ENCODE measurements around the gene C1GALT1.

Gene C1GALT1

DNA sequence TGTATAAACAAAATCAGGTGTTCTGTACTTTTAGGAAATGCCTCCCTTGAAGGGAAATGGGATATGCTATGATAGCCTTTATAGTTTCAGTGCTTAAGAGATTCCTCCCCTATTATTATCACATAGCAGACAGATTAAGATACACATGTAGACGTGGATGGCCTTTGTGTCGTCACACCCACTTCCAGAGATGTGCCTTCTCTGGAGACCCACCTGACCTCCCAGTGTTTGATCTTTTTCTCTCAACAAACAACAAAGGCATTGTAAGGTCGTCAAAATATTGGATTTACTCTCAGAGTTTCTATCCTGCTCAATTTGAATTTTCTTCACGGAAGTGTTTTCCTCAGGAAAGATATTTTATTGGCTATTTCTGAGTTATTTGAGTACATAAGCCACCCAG, 25.7 kb upstream of the C1GALT1 start:
- H3K9me3 Mint-ChIP-seq: peaks cover 7 to 12% of the 10 kb centered on the region in 2 donors
- peaks cover 30 to 61% of the 10 kb centered on the region in 2 donors for H3K4me1 Mint-ChIP-seq
- ATAC-seq (replicated peaks) (no peak), DNase-seq (no peak)
- H3K27ac Mint-ChIP-seq: peak overlapping the region; percentile 84
- H3K36me3 Mint-ChIP-seq: peaks cover 0 to 12% of the 10 kb centered on the region in 2 donors
- no peak overlapping the region for H3K4me3 Mint-ChIP-seq
- H3K27me3 Mint-ChIP-seq: no peaks in the 10 kb centered on the region

DNA sequence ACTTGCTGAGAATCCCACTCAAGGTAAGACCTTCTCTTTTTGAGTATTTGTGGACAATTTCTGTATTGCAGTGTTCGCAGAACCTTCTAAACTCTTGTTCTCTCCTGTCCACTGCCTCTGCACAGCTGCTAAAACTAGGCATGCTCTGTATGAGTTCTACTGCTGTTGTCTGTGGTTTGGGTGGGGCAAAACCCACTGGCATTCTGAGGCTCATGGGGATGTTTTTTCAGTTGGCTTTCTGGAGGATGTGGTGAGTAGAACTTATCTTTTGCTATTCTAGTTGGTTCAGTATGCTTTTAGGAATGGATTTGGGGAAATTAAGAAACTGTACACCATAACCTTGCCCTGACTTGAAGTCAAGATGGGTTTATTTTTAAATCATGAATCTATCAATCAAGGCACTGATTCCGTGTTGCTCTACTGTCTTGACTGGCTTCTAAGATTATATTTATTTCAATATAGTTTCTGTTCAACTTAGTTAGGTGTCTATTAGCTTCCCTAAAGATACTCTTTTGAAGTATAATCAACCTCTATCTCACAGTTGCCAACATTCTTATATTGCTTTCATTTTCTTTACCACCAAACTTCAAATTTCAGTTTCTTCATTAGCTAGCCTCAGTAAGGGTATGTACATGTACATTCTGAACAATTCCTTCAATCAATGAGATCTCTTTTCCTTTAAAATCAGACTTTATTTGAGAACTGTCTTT, 25.0 kb upstream of the C1GALT1 start:
- ATAC-seq (replicated peaks) (peak; percentile 97 to 98), DNase-seq (peak; percentile 58)
- H3K27me3 Mint-ChIP-seq: no peaks in the 10 kb centered on the region

DNA sequence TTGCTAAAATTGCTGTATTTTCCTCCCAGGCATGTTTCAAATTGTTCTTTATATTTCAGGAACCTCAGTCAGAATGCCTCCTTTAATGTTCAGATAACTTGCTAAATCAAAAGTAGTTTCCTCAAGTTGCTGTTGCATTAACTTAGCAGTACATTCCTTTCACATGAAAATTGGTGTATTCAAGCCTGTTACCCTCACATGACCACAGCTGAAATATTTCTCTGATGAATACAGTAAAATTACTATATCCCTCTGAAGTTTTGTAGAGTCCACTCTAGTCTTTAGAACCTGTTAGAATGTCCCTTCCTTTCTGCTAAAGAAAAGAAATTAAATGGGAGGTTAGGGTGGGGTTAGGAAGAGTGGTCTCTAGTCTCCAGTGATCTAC, 24.5 kb upstream of the C1GALT1 start:
- Mint-ChIP-seq H3K27me3 (no peaks in the 10 kb centered on the region), H3K4me3 (peak overlapping the region; percentile 79), H3K9me3 (peaks cover 7 to 12% of the 10 kb centered on the region in 2 donors), H3K27ac (peak overlapping the region; percentile 84), H3K4me1 (peaks cover 30 to 56% of the 10 kb centered on the region in 2 donors), H3K36me3 (peaks cover 0 to 12% of the 10 kb centered on the region in 2 donors)
- DNase-seq (no peak), ATAC-seq (replicated peaks) (no peak)

More for the DNA sequence above, 25.0 kb upstream of the C1GALT1 start:
- H3K4me1 Mint-ChIP-seq: peaks cover 30 to 56% of the 10 kb centered on the region in 2 donors
- peaks cover 0 to 12% of the 10 kb centered on the region in 2 donors for H3K36me3 Mint-ChIP-seq
- peaks cover 7 to 12% of the 10 kb centered on the region in 2 donors for H3K9me3 Mint-ChIP-seq
- H3K27ac Mint-ChIP-seq: peak overlapping the region; percentile 84
- H3K4me3 Mint-ChIP-seq: peak overlapping the region; percentile 79

DNA sequence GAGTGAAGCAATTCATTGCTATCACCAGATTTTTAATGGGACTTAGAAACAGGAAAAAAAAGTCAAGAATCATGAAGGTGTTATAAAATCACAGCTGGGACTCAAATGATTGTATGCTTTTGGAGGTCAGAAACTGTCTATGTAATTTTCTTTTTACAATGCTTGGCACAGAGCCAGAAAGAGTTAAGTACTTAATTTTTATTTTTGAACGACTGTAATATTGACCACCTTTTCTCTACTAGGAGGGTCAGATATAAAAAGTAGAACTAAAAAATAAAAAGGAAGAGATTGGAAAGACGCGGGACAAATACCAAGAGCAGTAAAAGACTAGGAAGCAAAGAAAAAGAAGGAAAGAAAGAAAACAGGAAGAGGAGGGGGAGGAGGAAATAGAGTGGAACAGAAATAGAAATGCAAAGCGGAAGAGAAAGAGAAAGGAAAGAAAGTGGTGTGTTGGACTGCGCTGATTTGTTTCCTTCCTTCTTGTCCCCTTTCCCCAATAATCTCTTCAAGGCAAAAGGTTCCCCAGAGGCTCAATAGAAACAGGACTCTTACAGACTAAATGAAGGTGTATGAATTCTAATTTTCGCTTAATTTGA, 23.2 kb upstream of the C1GALT1 start:
- Mint-ChIP-seq H3K27ac (peak overlapping the region; percentile 96), H3K4me3 (peak overlapping the region; percentile 89 to 91), H3K9me3 (peaks cover 3 to 8% of the 10 kb centered on the region in 2 donors), H3K27me3 (no peaks in the 10 kb centered on the region), H3K36me3 (peaks cover 0 to 8% of the 10 kb centered on the region in 2 donors), H3K4me1 (peaks cover 30 to 58% of the 10 kb centered on the region in 2 donors)
- ATAC-seq (replicated peaks) (peak; percentile 40 to 49), DNase-seq (no peak)

DNA sequence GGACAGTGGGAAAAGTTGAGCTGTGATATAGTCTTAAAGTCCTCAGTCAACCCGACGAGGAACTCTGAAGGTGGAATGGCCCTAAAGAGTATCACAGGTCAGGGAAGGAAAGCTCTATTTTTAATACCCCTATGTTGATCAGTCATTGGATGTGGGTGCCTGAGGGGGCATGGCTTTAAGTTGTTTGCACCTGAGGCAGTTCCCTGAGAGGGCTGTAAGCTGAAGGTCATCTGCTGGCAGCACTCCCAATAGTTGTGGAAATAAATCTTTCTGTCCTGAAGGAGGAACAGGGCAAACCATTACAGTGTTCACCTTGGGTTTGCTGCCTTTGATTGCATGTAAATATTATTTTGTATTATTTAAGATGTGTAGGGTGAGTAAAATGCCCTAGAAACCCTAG, 17.8 kb upstream of the C1GALT1 start:
- no peaks in the 10 kb centered on the region for H3K9me3 Mint-ChIP-seq
- peaks cover 12 to 13% of the 10 kb centered on the region in 2 donors for H3K36me3 Mint-ChIP-seq
- no peak for ATAC-seq (replicated peaks)
- H3K27me3 Mint-ChIP-seq: no peaks in the 10 kb centered on the region
- no peak for DNase-seq
- H3K27ac Mint-ChIP-seq: no peak overlapping the region
- peaks cover 31 to 62% of the 10 kb centered on the region in 2 donors for H3K4me1 Mint-ChIP-seq
- no peak overlapping the region for H3K4me3 Mint-ChIP-seq

DNA sequence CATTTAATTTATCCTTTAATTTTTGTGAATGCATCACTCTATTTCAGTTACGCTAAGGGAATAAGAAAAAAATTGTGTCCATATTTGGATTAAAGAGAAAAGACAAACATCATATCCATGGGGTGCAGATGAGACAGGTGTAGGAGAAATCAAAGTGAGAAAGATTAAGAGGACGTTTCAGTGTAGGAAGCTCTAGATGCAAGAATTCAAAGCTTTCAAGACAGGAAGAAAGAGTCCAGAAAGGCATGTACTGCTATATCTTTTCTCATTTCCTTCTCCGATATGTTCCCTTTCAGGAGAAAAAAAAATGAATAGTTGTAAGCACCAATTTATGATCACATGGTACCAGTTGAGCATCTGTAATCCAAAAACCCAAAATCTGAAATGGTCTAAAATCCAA, 17.0 kb upstream of the C1GALT1 start:
- Mint-ChIP-seq H3K27me3 (no peaks in the 10 kb centered on the region), H3K36me3 (peaks cover 15 to 20% of the 10 kb centered on the region in 2 donors), H3K27ac (peak overlapping the region; percentile 3), H3K9me3 (no peaks in the 10 kb centered on the region), H3K4me3 (no peak overlapping the region), H3K4me1 (peaks cover 27 to 63% of the 10 kb centered on the region in 2 donors)
- no peak for ATAC-seq (replicated peaks)
- DNase-seq: no peak

DNA sequence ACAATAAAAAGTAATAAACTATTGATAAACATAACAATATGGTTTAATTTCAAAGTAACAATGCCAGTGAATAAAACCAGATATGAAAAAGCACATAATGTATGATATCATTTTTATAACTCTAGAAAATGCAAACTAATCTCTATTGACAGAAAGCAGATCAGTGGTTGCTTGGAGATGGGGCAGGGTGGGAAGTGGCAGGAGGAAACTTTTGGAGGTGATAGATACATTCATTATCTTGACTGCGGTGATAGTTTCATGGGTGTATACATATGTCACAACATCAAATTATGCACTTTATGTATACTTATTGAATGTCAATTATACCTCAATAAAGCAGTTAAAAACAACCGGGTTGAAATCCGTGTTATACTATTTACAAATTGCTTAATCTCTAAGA, 16.0 kb upstream of the C1GALT1 start:
- Mint-ChIP-seq H3K4me3 (no peak overlapping the region), H3K27ac (no peak overlapping the region), H3K36me3 (peaks cover 15 to 26% of the 10 kb centered on the region in 2 donors), H3K27me3 (no peaks in the 10 kb centered on the region), H3K4me1 (peaks cover 20 to 54% of the 10 kb centered on the region in 2 donors), H3K9me3 (no peaks in the 10 kb centered on the region)
- DNase-seq (no peak), ATAC-seq (replicated peaks) (no peak)

DNA sequence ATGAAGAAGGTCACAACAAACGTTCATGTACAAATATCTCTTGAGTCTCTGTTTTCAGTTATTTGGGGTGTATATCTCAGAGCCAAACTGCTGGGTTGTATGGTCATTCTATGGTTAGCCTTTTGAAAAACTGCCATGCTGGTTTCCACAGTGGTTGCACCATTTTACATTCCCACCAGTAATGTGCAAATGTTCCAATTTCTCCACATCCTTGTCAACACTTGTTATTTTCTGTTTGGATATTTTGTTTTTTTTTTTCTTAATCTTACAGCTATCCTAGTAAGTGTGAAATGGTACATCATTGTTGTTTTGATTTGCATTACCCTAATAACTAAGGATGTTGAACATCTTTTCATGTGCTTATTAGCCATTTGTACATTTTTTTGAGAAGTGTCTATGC, 13.0 kb upstream of the C1GALT1 start:
- H3K27me3 Mint-ChIP-seq: no peaks in the 10 kb centered on the region
- no peak overlapping the region for H3K4me3 Mint-ChIP-seq
- ATAC-seq (replicated peaks): no peak

DNA sequence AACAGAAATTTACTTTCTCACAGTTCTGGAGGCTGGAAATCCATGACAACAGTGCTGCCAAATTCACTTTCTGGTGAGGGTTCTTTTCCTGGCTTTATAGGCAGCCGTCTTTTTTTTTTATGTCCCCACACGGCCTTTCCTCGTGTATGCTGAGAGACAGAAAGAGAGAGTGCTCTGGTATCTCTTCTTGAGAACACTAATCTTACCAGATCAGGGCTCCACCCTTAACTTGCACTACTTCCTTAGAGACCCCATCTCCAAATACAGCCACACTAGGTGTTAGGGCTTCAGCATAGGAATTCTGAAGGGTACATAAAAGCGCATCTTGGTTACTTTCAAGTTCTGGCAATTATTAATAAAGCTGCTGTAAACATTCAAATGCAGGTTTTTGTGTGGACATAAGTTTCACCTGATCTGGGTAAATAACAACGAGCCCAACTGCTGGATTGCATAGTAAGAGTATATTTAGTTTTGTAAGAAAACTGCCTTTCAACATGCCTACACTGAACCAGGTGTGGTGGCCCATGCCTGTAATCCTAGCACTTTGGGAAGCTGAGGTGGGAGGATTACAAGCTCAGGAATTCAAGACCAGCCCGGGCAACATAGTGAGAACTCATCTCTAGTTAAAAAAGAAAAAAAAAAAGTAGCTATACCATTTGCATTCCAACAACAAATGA, 8.2 kb upstream of the C1GALT1 start:
- Mint-ChIP-seq H3K9me3 (peaks cover 7 to 11% of the 10 kb centered on the region in 2 donors), H3K27ac (no peak overlapping the region), H3K27me3 (no peaks in the 10 kb centered on the region), H3K4me1 (peaks cover 18 to 56% of the 10 kb centered on the region in 2 donors), H3K36me3 (peaks cover 15 to 39% of the 10 kb centered on the region in 2 donors), H3K4me3 (no peak overlapping the region)
- ATAC-seq (replicated peaks): no peak
- no peak for DNase-seq

More for the DNA sequence above, 13.0 kb upstream of the C1GALT1 start:
- no peak for DNase-seq
- H3K4me1 Mint-ChIP-seq: peaks cover 21 to 58% of the 10 kb centered on the region in 2 donors
- H3K36me3 Mint-ChIP-seq: peaks cover 22 to 42% of the 10 kb centered on the region in 2 donors
- H3K27ac Mint-ChIP-seq: no peak overlapping the region
- H3K9me3 Mint-ChIP-seq: peaks cover 7 to 11% of the 10 kb centered on the region in 2 donors

DNA sequence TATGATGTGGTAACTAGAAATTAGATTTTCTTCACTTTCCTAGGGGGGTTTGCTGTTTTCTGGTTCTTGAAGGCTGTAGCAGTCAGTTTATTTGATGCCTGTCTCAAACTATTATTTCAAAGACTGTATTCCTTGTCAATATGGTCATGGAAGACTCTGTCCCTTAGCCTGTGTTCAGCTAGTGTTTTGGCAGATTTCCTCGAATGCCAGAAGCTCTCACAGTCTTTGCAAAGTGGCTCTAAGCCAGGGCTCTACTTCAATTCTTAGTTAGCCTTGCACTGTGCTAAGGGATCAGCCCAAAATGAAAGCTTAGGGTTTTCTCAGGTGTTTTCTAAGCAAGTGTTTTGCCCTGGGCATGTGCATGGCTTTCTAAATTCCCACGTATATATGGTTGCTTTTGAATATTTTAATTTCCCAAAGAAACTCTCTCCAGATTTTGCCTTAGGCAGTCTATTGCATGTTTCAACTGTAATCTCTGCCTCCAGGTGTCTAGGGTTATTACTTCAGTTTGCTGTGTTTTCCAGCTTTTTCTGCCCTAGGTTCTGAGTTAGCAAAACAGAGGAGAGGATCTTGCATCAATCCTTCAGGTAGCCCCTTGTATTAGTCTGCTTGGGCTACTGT, 7.2 kb upstream of the C1GALT1 start:
- Mint-ChIP-seq H3K27me3 (no peaks in the 10 kb centered on the region), H3K27ac (no peak overlapping the region), H3K4me3 (no peak overlapping the region), H3K9me3 (peaks cover 7 to 11% of the 10 kb centered on the region in 2 donors), H3K36me3 (peaks cover 6 to 29% of the 10 kb centered on the region in 2 donors), H3K4me1 (peaks cover 16 to 46% of the 10 kb centered on the region in 2 donors)
- DNase-seq (no peak), ATAC-seq (replicated peaks) (no peak)

DNA sequence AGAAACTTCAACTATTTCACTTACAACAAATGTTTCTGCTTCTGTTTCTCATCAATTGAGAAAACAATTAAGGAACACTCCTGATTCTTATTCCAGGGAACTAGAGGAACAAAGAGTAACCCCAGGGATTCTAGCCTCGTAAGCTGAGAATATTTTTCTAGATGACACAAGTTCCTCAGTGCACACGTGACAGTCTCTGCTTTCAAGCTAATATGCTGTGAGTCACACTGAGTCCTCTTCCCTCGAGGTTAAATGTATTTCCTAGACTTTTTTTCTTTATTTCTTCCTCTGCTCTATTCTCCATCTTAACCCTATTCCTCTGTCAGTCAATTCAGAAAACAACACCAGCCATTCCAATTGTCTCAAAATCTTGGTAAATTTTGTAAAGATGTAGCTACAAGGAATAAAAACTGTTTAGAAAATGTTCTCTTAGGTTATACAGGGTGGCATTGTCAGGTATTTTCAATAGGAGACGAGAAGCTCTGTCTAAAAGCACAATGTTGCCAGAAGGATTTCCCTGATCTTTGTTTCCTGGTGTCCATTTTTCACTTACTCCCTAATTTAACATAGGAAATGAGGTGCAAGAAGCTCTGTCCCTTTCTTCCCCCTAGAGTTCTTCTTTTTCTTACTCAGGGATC, 5.8 kb upstream of the C1GALT1 start:
- Mint-ChIP-seq H3K27ac (peak overlapping the region; percentile 16), H3K36me3 (peaks cover 6 to 19% of the 10 kb centered on the region in 2 donors), H3K4me1 (peaks cover 20 to 49% of the 10 kb centered on the region in 2 donors), H3K4me3 (peak overlapping the region; percentile 10), H3K9me3 (peaks cover 7 to 11% of the 10 kb centered on the region in 2 donors), H3K27me3 (no peaks in the 10 kb centered on the region)
- DNase-seq (no peak), ATAC-seq (replicated peaks) (peak; percentile 64 to 74)

DNA sequence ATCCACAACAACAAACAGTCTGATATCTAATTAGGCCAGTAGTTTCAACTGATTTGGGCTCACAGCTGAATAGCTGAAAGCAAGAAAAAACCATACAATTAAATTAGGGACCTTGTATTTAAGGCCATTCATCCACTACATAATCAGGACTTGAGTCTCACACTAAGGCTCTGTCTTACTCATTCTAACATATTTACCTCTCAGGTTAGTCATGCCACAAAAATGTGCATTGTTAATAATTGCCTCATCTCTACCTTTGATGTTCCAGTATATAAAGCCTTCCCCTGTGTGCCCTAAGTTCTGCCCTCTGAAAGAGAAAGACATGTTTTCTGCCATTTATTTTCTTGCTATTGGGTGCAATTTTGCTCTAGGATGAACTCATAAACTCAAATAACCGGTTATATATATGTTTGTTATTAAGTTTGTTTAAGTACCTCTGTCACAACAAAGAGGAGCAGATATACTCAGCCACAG, 5.3 kb upstream of the C1GALT1 start:
- Mint-ChIP-seq H3K27me3 (no peaks in the 10 kb centered on the region), H3K4me1 (peaks cover 20 to 49% of the 10 kb centered on the region in 2 donors), H3K9me3 (peaks cover 7 to 11% of the 10 kb centered on the region in 2 donors), H3K27ac (peak overlapping the region; percentile 16), H3K36me3 (peaks cover 6 to 17% of the 10 kb centered on the region in 2 donors), H3K4me3 (no peak overlapping the region)
- ATAC-seq (replicated peaks) (no peak), DNase-seq (no peak)

DNA sequence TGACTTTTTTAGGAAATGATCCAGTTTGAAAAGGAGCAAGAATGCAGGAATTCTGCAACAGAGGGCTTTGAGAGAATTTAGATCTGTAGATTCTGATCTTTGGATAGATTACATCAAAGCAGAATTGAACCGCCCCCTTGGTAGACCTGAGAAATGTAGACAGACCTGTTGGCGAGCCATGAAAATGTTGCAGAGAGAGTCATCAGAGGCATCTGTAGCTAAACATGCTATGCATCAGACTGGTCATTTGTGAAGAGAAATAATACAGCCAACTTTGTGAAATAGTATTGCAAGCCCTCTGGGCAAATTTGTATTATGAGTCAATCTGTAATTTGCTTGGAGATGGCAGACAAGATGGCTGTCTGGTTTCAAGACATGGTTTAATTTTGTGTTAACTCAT, 4.3 kb upstream of the C1GALT1 start:
- peaks cover 20 to 41% of the 10 kb centered on the region in 2 donors for H3K4me1 Mint-ChIP-seq
- peaks cover 2% of the 10 kb centered on the region in 2 donors for H3K9me3 Mint-ChIP-seq
- H3K36me3 Mint-ChIP-seq: peaks cover 1 to 8% of the 10 kb centered on the region in 2 donors
- H3K4me3 Mint-ChIP-seq: no peak overlapping the region
- DNase-seq (no peak), ATAC-seq (replicated peaks) (no peak)
- no peaks in the 10 kb centered on the region for H3K27me3 Mint-ChIP-seq
- H3K27ac Mint-ChIP-seq: no peak overlapping the region

All from stimulated activated naive B cell treated with anti-CD40 and anti-IgM and Interleukin-4, amounts not matched to agents 10 μg/mL and 1 μg/mL and 100 μg/mL, for 72 hours (primary cell).